Stimulated activated CD4-positive, alpha-beta T cell treated with anti-CD3 and anti-CD28 coated beads, Interleukin-15, amount 100 ng/mL, for 24 hours (primary cell): ENCODE results near the gene KIR2DL4.
"Not testable (repeated sequence)": the region's sequence is repeated elsewhere in the genome, so short reads cannot be mapped to it uniquely, and the experiment has no call there.

ENCODE experiments used
- DNase-seq: peaks from one replicate; pipeline ENCODE4 v3.0.0-alpha.2; 2020

Gene KIR2DL4

DNA sequence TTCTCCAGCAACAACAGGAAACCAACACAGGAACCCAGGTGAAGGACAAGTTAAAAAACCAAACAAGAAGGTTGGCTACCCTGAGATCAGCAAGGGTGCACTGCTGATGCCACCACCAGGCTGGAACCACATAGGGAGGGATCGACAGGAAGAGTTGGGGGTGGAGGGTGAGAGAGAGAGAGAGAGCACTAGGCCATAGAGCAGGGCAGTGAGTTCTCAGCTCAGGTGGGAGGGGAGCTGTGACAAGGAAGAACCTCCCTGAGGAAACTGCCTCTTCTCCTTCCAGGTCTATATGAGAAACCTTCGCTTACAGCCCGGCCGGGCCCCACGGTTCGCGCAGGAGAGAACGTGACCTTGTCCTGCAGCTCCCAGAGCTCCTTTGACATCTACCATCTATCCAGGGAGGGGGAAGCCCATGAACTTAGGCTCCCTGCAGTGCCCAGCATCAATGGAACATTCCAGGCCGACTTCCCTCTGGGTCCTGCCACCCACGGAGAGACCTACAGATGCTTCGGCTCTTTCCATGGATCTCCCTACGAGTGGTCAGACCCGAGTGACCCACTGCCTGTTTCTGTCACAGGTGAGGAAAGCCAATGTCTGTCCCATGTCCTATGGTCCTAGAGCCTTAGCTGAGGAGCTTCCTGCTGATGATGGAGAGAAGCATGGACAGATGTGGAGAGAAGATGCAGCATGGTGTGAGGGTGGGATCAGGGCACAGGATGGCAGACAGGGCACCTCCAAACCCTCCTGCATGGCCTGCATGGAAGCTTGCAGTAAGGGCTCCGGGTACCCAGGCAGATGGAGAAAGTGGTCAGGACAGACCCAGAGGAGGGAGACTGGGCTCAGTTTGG is 2.5 kb downstream of the KIR2DL4 start:
- no peak for DNase-seq

DNA sequence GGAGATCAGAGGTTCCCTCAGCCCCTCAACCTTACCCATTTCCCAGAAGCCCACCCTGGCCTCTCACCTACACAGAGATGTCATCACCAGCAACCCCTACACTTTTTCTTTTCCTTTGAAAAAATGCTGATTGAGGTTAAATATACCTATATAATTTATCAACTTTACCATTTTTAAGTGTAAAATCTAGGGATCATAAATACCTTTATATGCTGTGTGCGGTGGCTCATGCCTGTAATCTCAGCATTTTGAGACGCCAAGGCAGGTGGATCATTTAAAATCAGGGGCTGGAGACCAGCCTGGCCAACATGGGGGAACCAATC is 3.1 kb downstream of the KIR2DL4 start:
- DNase-seq = no peak

DNA sequence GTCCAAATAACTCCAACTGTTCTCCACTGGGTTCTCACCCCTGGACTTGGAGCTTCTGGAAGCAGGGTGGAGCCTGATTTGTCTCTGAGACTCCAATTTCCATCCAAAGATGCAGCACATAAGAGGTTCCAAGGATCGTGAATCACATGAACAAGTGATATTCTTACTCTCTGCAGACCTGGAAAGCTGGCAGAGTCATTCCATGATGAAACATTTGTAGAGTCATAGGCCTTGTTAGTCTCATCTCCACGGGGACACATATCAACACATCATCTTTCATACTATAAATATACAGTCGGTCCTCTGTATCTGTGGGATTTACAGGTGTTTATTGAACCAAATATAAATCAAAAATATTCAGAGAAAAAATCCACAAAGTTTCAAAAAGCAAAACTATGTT is 11.2 kb downstream of the KIR2DL4 start:
- not testable (repeated sequence) for DNase-seq

DNA sequence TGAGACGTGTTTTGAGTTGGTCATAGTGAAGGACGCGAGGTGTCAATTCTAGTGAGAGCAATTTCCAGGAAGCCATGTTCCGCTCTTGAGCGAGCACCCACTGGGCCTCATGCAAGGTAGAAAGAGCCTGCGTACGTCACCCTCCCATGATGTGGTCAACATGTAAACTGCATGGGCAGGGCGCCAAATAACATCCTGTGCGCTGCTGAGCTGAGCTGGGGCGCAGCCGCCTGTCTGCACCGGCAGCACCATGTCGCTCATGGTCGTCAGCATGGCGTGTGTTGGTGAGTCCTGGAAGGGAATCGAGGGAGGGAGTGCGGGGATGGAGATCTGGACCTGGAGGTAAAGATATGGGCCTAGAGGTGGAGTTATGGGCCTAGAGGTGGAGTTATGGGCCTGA is 12.8 kb downstream of the KIR2DL4 start, which contains the start of gene KIR3DL1:
TSS of gene KIR3DL1 (plus strand) at position 218 of the 400 bp plus-strand sequence.
- not testable (repeated sequence) for DNase-seq

DNA sequence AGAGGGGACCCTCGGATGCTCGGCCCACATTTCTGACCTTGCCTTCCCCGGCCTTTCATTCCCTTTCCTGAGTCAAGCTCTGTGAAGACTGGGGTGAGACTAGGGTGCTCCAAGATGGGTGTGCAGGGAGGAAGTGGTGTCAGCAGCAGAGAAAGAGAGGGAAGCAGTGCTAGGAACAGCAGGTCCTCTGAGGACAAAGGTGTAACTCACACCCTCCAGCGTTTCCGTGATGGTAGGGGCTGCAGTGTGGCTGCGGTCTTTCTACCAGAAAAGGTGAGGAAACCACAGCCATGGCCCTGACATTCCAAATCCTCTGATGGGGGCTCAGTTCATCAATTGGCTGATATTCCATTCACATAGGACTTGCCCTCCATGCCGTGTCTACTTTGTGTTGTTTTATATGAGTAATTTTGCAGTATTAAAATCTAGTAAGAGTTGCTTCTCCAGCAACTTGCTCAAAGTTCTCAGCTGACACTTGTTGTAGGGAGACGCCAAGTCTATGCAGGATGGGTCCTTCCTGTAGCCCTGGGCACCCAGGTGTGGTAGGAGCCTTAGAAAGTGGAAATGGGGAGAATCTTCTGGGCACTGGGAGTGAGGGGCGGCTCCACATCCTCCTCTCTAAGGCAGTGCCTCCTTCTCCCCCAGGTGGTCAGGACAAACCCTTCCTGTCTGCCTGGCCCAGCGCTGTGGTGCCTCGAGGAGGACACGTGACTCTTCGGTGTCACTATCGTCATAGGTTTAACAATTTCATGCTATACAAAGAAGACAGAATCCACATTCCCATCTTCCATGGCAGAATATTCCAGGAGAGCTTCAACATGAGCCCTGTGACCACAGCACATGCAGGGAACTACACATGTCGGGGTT is 14.5 kb downstream of the KIR2DL4 start:
- no peak for DNase-seq

DNA sequence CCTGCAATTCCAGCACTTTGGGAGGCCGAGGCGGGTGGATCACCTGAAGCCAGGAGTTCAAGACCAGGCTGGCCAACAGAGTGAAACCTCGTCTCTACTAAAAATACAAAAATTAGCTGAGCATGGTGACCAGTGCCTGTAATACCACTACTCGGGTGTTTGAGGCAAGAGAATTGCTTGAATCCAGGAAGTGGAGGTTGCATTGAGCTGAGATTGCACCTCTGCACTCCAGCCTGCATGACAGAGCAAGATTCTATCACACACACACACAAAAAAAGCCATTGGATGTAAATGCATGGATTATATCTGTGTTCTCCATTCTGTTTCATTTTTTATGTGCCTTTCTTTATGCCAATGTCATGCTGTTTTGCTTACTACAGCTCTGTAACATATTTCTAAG is 21.0 kb downstream of the KIR2DL4 start:
- not testable (repeated sequence) for DNase-seq

DNA sequence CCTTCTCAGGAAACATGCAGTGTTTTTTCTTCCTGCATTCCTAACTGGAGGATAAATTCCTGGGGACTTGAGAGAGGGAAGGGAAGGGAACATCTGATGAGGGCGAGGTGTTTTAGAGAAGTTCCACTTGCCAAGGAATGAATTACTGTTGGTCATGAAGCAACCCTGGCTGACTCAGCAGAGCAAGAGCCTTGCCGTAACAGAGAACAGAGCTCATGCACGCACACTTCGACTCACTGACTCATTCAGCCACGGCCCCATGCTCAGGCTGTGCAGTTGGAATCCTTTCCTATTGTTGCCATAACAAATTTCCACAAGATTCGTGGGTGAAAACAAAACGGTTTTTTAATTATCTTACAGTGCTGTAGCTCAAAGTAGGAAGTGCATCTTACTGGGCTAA is 21.9 kb downstream of the KIR2DL4 start:
- DNase-seq = not testable (repeated sequence)

DNA sequence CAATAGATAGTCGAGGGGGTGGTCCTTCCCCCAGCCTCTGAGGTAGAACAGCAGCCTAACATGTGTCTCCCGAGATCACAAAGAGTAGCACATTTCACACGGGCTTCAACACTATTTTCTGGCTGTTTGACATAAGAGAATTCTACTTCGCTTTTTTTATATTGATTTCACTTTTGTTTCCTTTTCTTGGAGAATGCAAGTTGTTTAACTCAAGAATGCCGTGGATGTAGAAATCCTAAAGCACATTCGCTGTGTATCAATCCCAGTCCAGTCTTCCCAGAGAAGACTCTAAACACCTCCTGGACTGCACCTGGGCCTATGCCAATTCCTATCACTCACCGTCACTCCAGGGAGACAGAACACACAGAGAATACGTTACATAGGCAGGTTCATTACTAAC is 24.7 kb downstream of the KIR2DL4 start:
- not testable (repeated sequence) for DNase-seq

DNA sequence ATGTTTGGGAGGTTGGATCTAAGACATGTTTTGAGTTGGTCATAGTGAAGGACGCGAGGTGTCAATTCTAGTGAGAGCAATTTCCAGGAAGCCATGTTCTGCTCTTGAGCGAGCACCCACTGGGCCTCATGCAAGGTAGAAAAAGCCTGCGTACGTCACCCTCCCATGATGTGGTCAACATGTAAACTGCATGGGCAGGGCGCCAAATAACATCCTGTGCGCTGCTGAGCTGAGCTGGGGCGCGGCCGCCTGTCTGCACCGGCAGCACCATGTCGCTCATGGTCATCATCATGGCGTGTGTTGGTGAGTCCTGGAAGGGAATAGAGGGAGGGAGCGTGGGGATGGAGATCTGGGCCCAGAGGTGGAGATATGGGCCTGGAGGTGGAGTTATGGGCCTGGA is 29.1 kb downstream of the KIR2DL4 start, which contains the start of gene KIR2DS4:
TSS of gene KIR2DS4 (plus strand) at position 181 of the 400 bp plus-strand sequence.
- DNase-seq = not testable (repeated sequence)

DNA sequence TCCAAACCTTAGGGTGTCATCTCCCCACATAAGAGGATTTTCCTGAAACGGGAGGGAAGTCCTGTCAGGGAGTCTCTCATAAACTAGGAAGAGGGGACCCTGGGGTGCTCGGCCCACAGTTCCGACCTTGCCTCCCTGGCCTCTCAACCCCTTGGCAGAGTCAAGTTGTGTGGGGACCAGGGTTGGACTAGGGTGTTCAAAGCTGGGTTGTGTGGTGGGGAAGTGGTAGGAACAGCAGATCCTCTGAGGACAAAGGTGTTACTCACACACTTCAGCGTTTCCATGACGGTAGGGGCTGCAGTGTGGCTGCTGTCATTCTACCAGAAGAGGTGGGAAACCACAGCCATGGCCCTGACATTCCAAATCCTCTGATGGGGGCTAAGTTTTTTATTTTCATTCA is 31.7 kb downstream of the KIR2DL4 start:
- not testable (repeated sequence) for DNase-seq

DNA sequence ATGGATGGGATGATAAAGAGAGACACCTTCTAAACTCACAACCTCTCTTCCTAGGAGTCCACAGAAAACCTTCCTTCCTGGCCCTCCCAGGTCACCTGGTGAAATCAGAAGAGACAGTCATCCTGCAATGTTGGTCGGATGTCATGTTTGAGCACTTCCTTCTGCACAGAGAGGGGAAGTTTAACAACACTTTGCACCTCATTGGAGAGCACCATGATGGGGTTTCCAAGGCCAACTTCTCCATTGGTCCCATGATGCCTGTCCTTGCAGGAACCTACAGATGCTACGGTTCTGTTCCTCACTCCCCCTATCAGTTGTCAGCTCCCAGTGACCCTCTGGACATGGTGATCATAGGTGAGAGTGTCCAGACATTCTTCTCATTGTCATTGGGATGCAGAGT is 34.1 kb downstream of the KIR2DL4 start:
- not testable (repeated sequence) for DNase-seq

DNA sequence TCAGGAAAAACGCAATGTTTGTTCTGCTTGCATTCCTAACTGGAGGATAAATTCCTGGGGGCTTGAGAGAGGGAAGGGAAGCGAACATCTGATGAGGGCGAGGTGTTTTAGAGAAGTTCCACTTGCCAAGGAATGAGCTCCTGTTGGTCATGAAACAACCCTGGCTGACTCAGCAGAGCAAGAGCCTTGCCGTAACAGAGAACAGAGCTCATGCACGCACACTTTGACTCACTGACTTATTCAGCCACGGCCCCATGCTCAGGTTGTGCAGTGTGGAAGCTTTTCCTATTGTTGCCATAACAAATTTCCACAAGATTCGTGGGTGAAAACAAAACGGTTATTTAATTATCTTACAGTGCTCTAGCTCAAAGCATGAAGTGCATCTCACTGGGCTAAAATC is 39.8 kb downstream of the KIR2DL4 start:
- not testable (repeated sequence) for DNase-seq

DNA sequence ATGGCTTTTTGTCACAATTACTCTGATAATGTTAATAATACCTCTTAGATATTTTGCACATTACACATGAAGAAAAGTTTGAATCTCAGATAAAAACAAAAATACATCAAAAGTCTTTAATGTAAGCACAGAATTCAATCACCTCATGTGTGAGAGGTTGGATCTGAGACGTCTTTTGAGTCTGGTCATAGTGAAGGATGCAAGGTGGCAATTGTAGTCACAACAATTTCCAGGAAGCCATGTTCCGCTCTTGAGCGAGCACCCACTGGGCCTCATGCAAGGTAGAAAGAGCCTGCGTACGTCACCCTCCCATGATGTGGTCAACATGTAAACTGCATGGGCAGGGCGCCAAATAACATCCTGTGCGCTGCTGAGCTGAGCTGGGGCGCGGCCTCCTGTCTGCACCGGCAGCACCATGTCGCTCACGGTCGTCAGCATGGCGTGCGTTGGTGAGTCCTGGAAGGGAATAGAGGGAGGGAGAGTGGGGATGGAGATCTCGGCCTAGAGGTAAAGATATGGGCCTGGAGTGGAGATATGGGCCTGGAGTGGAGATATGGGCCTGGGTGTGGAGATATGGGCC is 46.7 kb downstream of the KIR2DL4 start, which contains the start of gene KIR3DL2:
TSS of gene KIR3DL2 (plus strand) at position 383 of the 580 bp plus-strand sequence. CDS start at position 416, 33 bp downstream.
- DNase-seq = not testable (repeated sequence)

DNA sequence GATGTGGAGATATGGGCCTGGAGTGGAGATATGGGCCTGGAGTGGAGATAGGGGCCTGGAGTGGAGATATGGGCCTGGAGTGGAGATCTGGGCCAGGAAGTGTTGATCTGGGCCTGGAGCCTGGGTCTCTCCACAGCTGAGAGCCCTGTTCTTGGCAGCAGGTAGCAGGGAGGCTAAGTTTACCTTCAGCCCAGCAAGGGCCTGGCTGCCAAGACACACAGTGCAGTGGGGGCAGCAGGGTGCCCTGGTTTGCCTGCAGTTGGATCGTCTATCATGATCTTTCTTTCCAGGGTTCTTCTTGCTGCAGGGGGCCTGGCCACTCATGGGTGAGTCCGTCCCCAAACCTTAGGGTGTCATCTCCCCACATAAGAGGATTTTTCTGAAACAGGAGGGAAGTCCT is 47.5 kb downstream of the KIR2DL4 start:
- DNase-seq = no peak

DNA sequence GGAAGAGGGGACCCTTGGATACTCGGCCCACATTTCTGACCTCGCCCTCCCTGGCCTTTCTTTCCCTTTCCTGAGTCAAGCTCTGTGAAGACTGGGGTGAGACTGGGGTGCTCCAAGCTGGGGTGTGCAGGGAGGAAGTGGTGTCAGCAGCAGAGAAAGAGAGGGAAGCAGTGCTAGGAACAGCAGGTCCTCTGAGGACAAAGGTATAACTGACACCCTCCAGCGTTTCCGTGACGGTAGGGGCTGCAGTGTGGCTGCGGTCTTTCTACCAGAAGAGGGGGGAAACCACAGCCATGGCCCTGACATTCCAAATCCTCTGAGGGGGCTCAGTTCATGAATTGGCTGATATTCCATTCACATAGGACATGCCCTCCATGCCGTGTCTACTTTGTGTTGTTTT is 47.9 kb downstream of the KIR2DL4 start:
- DNase-seq = no peak

DNA sequence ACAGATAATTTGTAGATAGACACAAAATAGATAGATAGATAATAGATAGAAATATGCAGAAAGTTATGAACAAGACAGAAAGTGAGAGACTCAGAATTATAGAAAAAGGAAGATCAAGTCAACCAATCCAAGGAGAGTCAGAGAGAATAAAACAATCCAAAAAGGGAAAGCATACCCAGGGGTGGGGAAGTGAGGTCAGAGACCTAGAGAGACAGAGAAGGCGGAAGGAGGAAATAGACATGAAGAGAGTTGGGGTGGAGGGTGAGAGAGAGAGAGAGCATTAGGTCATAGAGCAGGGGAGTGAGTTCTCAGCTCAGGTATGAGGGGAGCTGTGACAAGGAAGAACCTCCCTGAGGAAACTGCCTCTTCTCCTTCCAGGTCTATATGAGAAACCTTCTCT is 51.8 kb downstream of the KIR2DL4 start:
- DNase-seq = not testable (repeated sequence)

DNA sequence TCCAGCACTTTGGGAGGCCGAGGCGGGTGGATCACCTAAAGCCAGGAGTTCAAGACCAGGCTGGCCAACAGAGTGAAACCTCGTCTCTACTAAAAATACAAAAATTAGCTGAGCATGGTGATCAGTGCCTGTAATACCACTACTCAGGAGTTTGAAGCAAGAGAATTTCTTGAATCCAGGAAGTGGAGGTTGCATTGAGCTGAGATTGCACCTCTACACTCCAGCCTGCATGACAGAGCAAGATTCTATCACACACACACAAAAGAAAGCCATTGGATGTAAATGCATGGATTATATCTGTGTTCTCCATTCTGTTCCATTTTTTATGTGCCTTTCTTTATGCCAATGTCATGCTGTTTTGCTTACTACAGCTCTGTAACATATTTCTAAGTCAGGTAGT is 55.1 kb downstream of the KIR2DL4 start:
- DNase-seq = not testable (repeated sequence)

DNA sequence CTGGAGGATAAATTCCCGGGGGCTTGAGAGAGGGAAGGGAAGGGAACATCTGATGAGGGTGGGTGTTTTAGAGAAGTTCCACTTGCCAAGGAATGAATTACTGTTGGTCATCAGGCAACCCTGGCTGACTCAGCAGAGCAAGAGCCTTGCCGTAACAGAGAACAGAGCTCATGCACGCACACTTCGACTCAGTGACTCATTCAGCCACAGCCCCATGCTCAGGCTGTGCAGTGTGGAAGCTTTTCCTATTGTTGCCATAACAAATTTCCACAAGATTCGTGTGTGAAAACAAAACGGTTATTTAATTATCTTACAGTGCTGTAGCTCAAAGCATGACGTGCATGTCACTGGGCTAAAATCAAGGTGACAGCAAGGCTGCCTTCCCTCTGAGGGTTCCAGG is 56.0 kb downstream of the KIR2DL4 start:
- not testable (repeated sequence) for DNase-seq

DNA sequence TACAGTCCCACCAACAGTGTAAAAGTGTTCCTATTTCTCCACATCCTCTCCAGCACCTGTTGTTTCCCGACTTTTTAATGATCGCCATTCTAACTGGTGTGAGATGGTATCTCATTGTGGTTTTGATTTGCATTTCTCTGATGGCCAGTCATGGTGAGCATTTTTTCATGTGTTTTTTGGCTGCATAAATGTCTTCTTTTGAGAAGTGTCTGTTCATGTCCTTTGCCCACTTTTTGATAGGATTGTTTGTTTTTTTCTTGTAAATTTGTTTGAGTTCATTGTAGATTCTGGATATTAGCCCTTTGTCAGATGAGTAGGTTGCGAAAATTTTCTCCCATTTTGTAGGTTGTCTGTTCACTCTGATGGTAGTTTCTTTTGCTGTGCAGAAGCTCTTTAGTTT is 60.0 kb downstream of the KIR2DL4 start:
- DNase-seq = not testable (repeated sequence)
